CD4-positive, alpha-beta T cell (primary cell): Measurements from ENCODE around the gene CADM2. TPM values are rescaled to one million over a fixed set of nuclear protein-coding genes. Genes with fewer than 3 reads are reported as not detected.

Source experiments
- ATAC-seq: fragments of 200-7000 bp; cut with Tn5 transposase; one replicate; pipeline ENCODE4 v1.10.0; 2022; ENCODE audit warnings: mild to moderate bottlenecking; ENCODE audit not compliant: poor library complexity
- CTCF ChIA-PET: fragments of 350-600 bp; sonication (Branson Sonifier 250); formaldehyde crosslinking; loops from one replicate; lab custom pipeline; 2021; ENCODE audit warnings: antibody characterized with exemption, inconsistent platforms; lab: Charles Lee
- POLR2A ChIA-PET: fragments of 350-600 bp; sonication (Branson Sonifier 250); formaldehyde crosslinking; loops from one replicate; lab custom pipeline; 2021; ENCODE audit warnings: antibody characterized with exemption, inconsistent platforms; lab: Charles Lee
- DNase-seq, 14 experiments: peaks; one replicate each; pipeline ENCODE4 v3.0.0-alpha.2; 2013 to 2020; ENCODE audit warnings: mixed read lengths in 2 of 14
- H3K27ac ChIP-seq, 2 donors: one replicate each; pipeline versions ENCODE4 v1.5.1 to v1.7.0; 2013; ENCODE audit warnings: low read length in 2 of 2, low read depth in 1 of 2, mild to moderate bottlenecking in 1 of 2
- H3K27me3 ChIP-seq, 2 experiments: 1 replicate in 1 of 2; 2 replicates in 1 of 2; pipeline versions ENCODE4 v1.6.1 to v1.7.0; 2013; ENCODE audit warnings: low read length in 2 of 2, control low read depth in 1 of 2, mild to moderate bottlenecking in 1 of 2, moderate library complexity in 1 of 2; ENCODE audit not compliant: insufficient read depth in 2 of 2, control insufficient read depth in 1 of 2
- H3K36me3 ChIP-seq: one replicate; pipeline ENCODE4 v1.6.1; 2013; ENCODE audit warnings: low read length, control low read depth; ENCODE audit not compliant: insufficient read depth
- H3K4me1 ChIP-seq: one replicate; pipeline ENCODE4 v1.6.1; 2013; ENCODE audit warnings: low read length, control low read depth; ENCODE audit not compliant: insufficient read depth
- H3K4me3 ChIP-seq: one replicate; pipeline ENCODE4 v1.5.1; 2013; ENCODE audit warnings: mild to moderate bottlenecking, low read length, moderate library complexity
- H3K9me3 ChIP-seq, 2 experiments: 1 replicate in 1 of 2; 2 replicates in 1 of 2; pipeline versions ENCODE4 v1.6.1 to v1.7.0; 2013; ENCODE audit warnings: low read length in 2 of 2, mild to moderate bottlenecking in 2 of 2, control low read depth in 1 of 2, moderate library complexity in 1 of 2; ENCODE audit not compliant: control insufficient read depth in 1 of 2, insufficient read depth in 1 of 2
- H3K27ac Mint-ChIP-seq: one replicate; pipeline ENCODE4 v1.8.0; 2020; ENCODE audit warnings: mixed read lengths
- H3K27me3 Mint-ChIP-seq: one replicate; pipeline ENCODE4 v1.8.0; 2021; ENCODE audit warnings: mixed read lengths
- H3K36me3 Mint-ChIP-seq: one replicate; pipeline ENCODE4 v1.8.0; 2021; ENCODE audit warnings: low read depth, mixed read lengths
- H3K4me1 Mint-ChIP-seq: one replicate; pipeline ENCODE4 v1.8.0; 2021; ENCODE audit warnings: low read depth, mixed read lengths
- H3K4me3 Mint-ChIP-seq: one replicate; pipeline ENCODE4 v1.8.0; 2020; ENCODE audit warnings: mild to moderate bottlenecking, mixed read lengths
- H3K9me3 Mint-ChIP-seq: one replicate; pipeline ENCODE4 v1.8.0; 2020; ENCODE audit warnings: mixed read lengths
- CTCF ChIP-seq: fragments of 200-600 bp; IDR thresholded peaks from one replicate; pipeline ENCODE4 v1.8.0; 2022; ENCODE audit warnings: antibody characterized with exemption, mild to moderate bottlenecking
- intact Hi-C, 2 experiments: fragments of 100-400 bp; cut with DNase I in 1 of 2; cut with micrococcal nuclease in 1 of 2; formaldehyde crosslinking; loops; one replicate each; pipeline versions ENCODE4 v1.15.1 to v1.9.0; 2023 to 2025; cut with DNase I, micrococcal nuclease
- total RNA-seq, 174 experiments: library from RNA in 2 of 174; stranded (reverse) in 2 of 174; gene quantifications; one replicate each; pipeline ENCODE4 v1.2.3 and lab custom pipeline; 2021 to 2026

CADM2 gene
- total RNA-seq, 2 experiments from 2014 or later = 0.03 to 0.11 TPM

DNA sequence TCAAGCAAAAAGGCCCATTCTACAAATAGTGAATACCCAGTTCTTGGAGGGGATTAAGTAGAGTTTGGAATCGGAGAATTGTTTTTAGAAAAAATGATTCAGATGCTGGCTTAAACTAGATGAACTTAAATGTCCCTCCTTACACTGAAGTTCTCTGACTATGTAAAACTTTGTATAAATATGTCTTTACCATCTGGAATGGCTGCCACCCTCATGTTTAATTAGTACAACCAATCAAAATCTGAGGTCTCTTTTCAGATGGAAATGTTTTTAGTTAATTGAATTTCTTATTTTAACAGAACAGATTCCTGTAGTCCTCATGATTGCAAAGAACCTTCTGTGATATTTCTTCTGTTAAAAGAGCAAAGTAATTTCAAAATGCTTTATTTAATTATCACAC, 94.8 kb downstream of the CADM2 start:
- Histone ChIP-seq H3K4me3 (no peak overlapping the region), H3K36me3 (no peaks in the 10 kb centered on the region), H3K27me3 (no peaks in the 10 kb centered on the region), H3K9me3 (no peaks in the 10 kb centered on the region), H3K27ac (no peak overlapping the region), H3K4me1 (no peaks in the 10 kb centered on the region)
- no peak for TF ChIP-seq CTCF
- Mint-ChIP-seq H3K4me1 (no peaks in the 10 kb centered on the region), H3K27ac (no peak overlapping the region), H3K27me3 (no peaks in the 10 kb centered on the region), H3K4me3 (no peak overlapping the region), H3K9me3 (peaks cover 9% of the 10 kb centered on the region), H3K36me3 (no peaks in the 10 kb centered on the region)
- ChIA-PET POLR2A (no interaction called here), CTCF (no interaction called here)
- intact Hi-C loops = no loop called here
- DNase-seq = no peak
- ATAC-seq = no peak

GRCh38 chr3:85054579-85054978, 95.8 kb downstream of the CADM2 start:
- Mint-ChIP-seq H3K4me1 (no peaks in the 10 kb centered on the region), H3K36me3 (no peaks in the 10 kb centered on the region), H3K9me3 (peaks cover 10% of the 10 kb centered on the region), H3K27me3 (no peaks in the 10 kb centered on the region), H3K4me3 (no peak overlapping the region), H3K27ac (no peak overlapping the region)
- no peaks in the 10 kb centered on the region for H3K4me1 ChIP-seq
- no peak for ATAC-seq
- intact Hi-C loops = no loop called here
- no peak for TF ChIP-seq CTCF
- no peak overlapping the region for H3K27ac ChIP-seq
- no peak overlapping the region for H3K4me3 ChIP-seq
- ChIA-PET CTCF (no interaction called here), POLR2A (no interaction called here)
- no peaks in the 10 kb centered on the region for H3K27me3 ChIP-seq
- DNase-seq = no peak
- peaks cover 0 to 3% of the 10 kb centered on the region in 2 experiments for H3K9me3 ChIP-seq
- H3K36me3 ChIP-seq = no peaks in the 10 kb centered on the region

- Mint-ChIP-seq H3K9me3 (peaks cover 9% of the 10 kb centered on the region), H3K27ac (no peak overlapping the region), H3K4me3 (no peak overlapping the region), H3K36me3 (no peaks in the 10 kb centered on the region), H3K4me1 (no peaks in the 10 kb centered on the region), H3K27me3 (no peaks in the 10 kb centered on the region)
- ChIA-PET POLR2A (no interaction called here), CTCF (no interaction called here)
- H3K27ac ChIP-seq = no peak overlapping the region
- H3K4me3 ChIP-seq = no peak overlapping the region
- ATAC-seq (no peak), DNase-seq (no peak)
- no peaks in the 10 kb centered on the region for H3K27me3 ChIP-seq
- no peak for TF ChIP-seq CTCF
- no peaks in the 10 kb centered on the region for H3K36me3 ChIP-seq
- no peaks in the 10 kb centered on the region for H3K4me1 ChIP-seq
- no peaks in the 10 kb centered on the region for H3K9me3 ChIP-seq
- intact Hi-C loops = no loop called here
These were observed 110.1 kb downstream of the CADM2 start for GRCh38 chr3:85068911-85069310.
